ENCODE measurements around the gene MTA1. TPM values are rescaled to one million over a fixed set of nuclear protein-coding genes. Genes with fewer than 3 reads are reported as not detected.

The MTA1 gene
- total RNA-seq, 1 donor from 2014 or later, result 23.5 TPM

- peak in 1 of 2 donors; percentile 58 for DNase-seq (ENCODE audit: low read depth in 2 of 2)
These were observed 66.1 kb downstream of the MTA1 start for GRCh38 chr14:105485739-105486162.

GRCh38 chr14:105486163-105486973 is 66.7 kb downstream of the MTA1 start, which contains the start of gene CRIP1:
TSS of gene CRIP1 (plus strand) at chr14:105486886. CDS start at chr14:105487260, 374 bp downstream.
- no peak for DNase-seq (ENCODE audit: low read depth in 2 of 2)

GRCh38 chr14:105486974-105487448 is 67.4 kb downstream of the MTA1 start:
- DNase-seq (ENCODE audit: low read depth in 2 of 2), result no peak

GRCh38 chr14:105487449-105487985 is 67.9 kb downstream of the MTA1 start:
- no peak for DNase-seq (ENCODE audit: low read depth in 2 of 2)

- no peak for DNase-seq (ENCODE audit: low read depth in 2 of 2)
These were observed 68.6 kb downstream of the MTA1 start for GRCh38 chr14:105487986-105488777.

GRCh38 chr14:105488781-105489541 is 69.3 kb downstream of the MTA1 start:
- no peak for DNase-seq (ENCODE audit: low read depth in 2 of 2)

- peak; percentile 78 to 88 for DNase-seq (ENCODE audit: low read depth in 2 of 2)
These were observed 70.1 kb downstream of the MTA1 start for GRCh38 chr14:105489542-105490266.

GRCh38 chr14:105490267-105490571 is 70.6 kb downstream of the MTA1 start:
- no peak for DNase-seq (ENCODE audit: low read depth in 2 of 2)

- peak; percentile 100 for DNase-seq (ENCODE audit: low read depth in 2 of 2)
These were observed 71.1 kb downstream of the MTA1 start, which contains the start of gene TEDC1 for GRCh38 chr14:105490572-105491365. TSS of gene TEDC1 (plus strand) at chr14:105491246. CDS start at chr14:105491376, 130 bp downstream.

GRCh38 chr14:105491366-105491973 is 71.8 kb downstream of the MTA1 start:
- DNase-seq (ENCODE audit: low read depth in 2 of 2), result peak in 1 of 2 donors; percentile 75

- no peak for DNase-seq (ENCODE audit: low read depth in 2 of 2)
These were observed 72.7 kb downstream of the MTA1 start for GRCh38 chr14:105492031-105492970.

GRCh38 chr14:105492971-105493871 is 73.6 kb downstream of the MTA1 start:
- no peak for DNase-seq (ENCODE audit: low read depth in 2 of 2)

- DNase-seq (ENCODE audit: low read depth in 2 of 2), result no peak
These were observed 74.4 kb downstream of the MTA1 start for GRCh38 chr14:105493921-105494605.

GRCh38 chr14:105494606-105494929 is 74.9 kb downstream of the MTA1 start:
- no peak for DNase-seq (ENCODE audit: low read depth in 2 of 2)

- DNase-seq (ENCODE audit: low read depth in 2 of 2), result no peak
These were observed 75.7 kb downstream of the MTA1 start for GRCh38 chr14:105495101-105495989.
